ENCODE results near the gene SMAD6. TPM values are rescaled to one million over a fixed set of nuclear protein-coding genes. Genes with fewer than 3 reads are reported as not detected.

Gene SMAD6
- total and polyA plus RNA-seq, 10 of the 15 experiments (the other 5 are each of a cell fraction or from before 2014, with no cell fraction given), result under 0.01 to 0.10 (median 0.03) TPM; not detected in 7

DNA sequence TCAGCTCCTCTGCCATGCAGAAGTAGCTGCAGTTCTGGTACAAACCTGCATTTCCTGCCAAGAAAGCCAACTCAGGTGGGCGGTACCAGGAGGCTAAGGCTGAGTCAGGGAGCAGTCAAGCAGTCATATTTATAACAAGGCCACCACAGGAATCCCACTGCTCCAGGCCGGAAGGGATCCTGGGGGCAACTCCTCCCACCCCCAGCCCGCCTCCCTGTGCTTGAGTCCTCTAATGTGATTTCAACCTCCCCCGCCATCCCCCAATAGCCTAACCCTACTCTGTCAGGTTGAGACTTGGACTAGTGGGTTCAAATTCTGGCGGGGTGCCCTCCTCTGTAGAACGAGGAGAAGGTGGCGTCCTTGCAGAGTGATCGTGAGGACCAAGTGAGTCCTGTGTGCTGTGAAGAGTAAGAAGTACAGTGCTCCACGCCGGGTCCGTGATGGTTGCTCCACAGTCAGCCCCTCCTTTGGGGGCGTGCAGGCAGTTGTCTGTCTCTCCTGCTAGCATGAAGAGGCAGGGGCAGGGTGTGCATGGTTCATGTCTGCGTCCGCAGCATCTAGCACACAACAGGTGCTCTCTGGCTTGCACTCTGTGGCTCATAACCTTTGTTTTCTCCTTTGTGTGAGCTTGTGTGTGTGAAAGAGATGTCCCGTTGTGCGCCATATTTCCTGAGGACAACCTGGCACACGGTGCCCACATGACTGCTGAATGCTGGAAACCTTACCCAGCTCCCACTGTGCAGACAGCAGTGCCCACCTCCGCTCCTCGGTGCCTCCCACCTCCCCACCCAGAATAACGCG, 78.3 kb downstream of the SMAD6 start (continued):
- TF ChIP-seq BCL11A (IDR thresholded peaks at IDR 0.05; ENCODE audit: low read depth, low read length), result no peak
- no peak for TF ChIP-seq NFIC (IDR thresholded peaks at IDR 0.05; ENCODE audit: low read depth, low read length)
- no peak for TF ChIP-seq SIN3A (IDR thresholded peaks at IDR 0.05; ENCODE audit: low read depth, low read length)
- TF ChIP-seq EED (IDR thresholded peaks at IDR 0.05; ENCODE audit: low read depth), result no peak
- no peak for TF ChIP-seq MEF2A (IDR thresholded peaks at IDR 0.05; ENCODE audit: insufficient read depth, low read depth, low read length)
- TF ChIP-seq PAX5 (IDR thresholded peaks at IDR 0.05; ENCODE audit: borderline replicate concordance, low read depth, low read length), result no peak

DNA sequence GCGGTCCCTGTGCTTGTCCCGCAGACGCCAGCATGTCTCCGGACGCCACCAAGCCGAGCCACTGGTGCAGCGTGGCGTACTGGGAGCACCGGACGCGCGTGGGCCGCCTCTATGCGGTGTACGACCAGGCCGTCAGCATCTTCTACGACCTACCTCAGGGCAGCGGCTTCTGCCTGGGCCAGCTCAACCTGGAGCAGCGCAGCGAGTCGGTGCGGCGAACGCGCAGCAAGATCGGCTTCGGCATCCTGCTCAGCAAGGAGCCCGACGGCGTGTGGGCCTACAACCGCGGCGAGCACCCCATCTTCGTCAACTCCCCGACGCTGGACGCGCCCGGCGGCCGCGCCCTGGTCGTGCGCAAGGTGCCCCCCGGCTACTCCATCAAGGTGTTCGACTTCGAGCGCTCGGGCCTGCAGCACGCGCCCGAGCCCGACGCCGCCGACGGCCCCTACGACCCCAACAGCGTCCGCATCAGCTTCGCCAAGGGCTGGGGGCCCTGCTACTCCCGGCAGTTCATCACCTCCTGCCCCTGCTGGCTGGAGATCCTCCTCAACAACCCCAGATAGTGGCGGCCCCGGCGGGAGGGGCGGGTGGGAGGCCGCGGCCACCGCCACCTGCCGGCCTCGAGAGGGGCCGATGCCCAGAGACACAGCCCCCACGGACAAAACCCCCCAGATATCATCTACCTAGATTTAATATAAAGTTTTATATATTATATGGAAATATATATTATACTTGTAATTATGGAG, 79.1 kb downstream of the SMAD6 start:
- Histone ChIP-seq H3K79me2 (ENCODE audit: control insufficient read depth, insufficient read depth, low read length) (no peaks in the 10 kb centered on the region), H2AFZ (ENCODE audit: control insufficient read depth, low read depth, low read length) (no peak overlapping the region), H4K20me1 (ENCODE audit: control insufficient read depth, insufficient read depth) (no peaks in the 10 kb centered on the region), H3K9ac (ENCODE audit: control insufficient read depth, insufficient read depth, low read length) (no peak overlapping the region), H3K36me3 (ENCODE audit: control insufficient read depth in 2 of 2, insufficient read depth in 2 of 2, low read length in 1 of 2) (no peaks in the 10 kb centered on the region), H3K27ac (ENCODE audit: control insufficient read depth, insufficient read depth) (no peak overlapping the region), H3K4me2 (ENCODE audit: control insufficient read depth, insufficient read depth) (no peak overlapping the region), H3K4me1 (ENCODE audit: control insufficient read depth, insufficient read depth, low read length) (no peaks in the 10 kb centered on the region), H3K4me3 (no peak overlapping the region), H3K27me3 (replicated peaks in 1 of 2; ENCODE audit: control insufficient read depth in 2 of 2, insufficient read depth in 2 of 2, low read length in 1 of 2) (no peaks in the 10 kb centered on the region), H3K9me3 (replicated peaks; ENCODE audit: control insufficient read depth, insufficient read depth, low read length) (no peaks in the 10 kb centered on the region)
- no TSS peak for BruUV-seq (replicated peaks)
- DNase-seq (ENCODE audit: low read depth, low spot score), result no peak
- no peak for FAIRE-seq
- SMC1A ChIA-PET (ENCODE audit: uncharacterized antibody, unreplicated experiment), result no interaction called here
- in situ Hi-C loops (cut with MboI) (no loop called here), intact Hi-C loops (cut with micrococcal nuclease; ENCODE audit: unreplicated experiment) (no loop called here)
- no peak for ATAC-seq
- CTCF ChIA-PET, result no interaction called here
- TF ChIP-seq ZNF622 (IDR thresholded peaks at IDR 0.05), result no peak
- no peak for TF ChIP-seq ZNF274 (IDR thresholded peaks at IDR 0.05; ENCODE audit: insufficient read depth, insufficient read length)
- TF ChIP-seq, protein P1, sequence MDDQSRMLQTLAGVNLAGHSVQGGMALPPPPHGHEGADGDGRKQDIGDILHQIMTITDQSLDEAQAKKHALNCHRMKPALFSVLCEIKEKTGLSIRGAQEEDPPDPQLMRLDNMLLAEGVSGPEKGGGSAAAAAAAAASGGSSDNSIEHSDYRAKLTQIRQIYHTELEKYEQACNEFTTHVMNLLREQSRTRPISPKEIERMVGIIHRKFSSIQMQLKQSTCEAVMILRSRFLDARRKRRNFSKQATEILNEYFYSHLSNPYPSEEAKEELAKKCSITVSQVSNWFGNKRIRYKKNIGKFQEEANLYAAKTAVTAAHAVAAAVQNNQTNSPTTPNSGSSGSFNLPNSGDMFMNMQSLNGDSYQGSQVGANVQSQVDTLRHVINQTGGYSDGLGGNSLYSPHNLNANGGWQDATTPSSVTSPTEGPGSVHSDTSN (IDR thresholded peaks at IDR 0.05; ENCODE audit: insufficient replicate concordance, low read depth, low read length), result no peak
- TF ChIP-seq, protein P2, sequence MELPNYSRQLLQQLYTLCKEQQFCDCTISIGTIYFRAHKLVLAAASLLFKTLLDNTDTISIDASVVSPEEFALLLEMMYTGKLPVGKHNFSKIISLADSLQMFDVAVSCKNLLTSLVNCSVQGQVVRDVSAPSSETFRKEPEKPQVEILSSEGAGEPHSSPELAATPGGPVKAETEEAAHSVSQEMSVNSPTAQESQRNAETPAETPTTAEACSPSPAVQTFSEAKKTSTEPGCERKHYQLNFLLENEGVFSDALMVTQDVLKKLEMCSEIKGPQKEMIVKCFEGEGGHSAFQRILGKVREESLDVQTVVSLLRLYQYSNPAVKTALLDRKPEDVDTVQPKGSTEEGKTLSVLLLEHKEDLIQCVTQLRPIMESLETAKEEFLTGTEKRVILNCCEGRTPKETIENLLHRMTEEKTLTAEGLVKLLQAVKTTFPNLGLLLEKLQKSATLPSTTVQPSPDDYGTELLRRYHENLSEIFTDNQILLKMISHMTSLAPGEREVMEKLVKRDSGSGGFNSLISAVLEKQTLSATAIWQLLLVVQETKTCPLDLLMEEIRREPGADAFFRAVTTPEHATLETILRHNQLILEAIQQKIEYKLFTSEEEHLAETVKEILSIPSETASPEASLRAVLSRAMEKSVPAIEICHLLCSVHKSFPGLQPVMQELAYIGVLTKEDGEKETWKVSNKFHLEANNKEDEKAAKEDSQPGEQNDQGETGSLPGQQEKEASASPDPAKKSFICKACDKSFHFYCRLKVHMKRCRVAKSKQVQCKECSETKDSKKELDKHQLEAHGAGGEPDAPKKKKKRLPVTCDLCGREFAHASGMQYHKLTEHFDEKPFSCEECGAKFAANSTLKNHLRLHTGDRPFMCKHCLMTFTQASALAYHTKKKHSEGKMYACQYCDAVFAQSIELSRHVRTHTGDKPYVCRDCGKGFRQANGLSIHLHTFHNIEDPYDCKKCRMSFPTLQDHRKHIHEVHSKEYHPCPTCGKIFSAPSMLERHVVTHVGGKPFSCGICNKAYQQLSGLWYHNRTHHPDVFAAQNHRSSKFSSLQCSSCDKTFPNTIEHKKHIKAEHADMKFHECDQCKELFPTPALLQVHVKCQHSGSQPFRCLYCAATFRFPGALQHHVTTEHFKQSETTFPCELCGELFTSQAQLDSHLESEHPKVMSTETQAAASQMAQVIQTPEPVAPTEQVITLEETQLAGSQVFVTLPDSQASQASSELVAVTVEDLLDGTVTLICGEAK (IDR thresholded peaks at IDR 0.05; ENCODE audit: borderline replicate concordance), result no peak
- no peak for TF ChIP-seq TBL1XR1 (IDR thresholded peaks at IDR 0.05; ENCODE audit: low read depth, low read length)
- 83% methylated on average over 59 of the region's 73 CpGs for WGBS (ENCODE audit: insufficient coverage, insufficient replicate concordance, low lambda C conversion rate, missing lambda C conversion rate)
- POLR2A ChIA-PET, result no interaction called here
- RAD21 ChIA-PET (ENCODE audit: unreplicated experiment), result no interaction called here

All from GM12878 (cell line).